ENCODE data around the gene COL15A1. TPM values are rescaled to one million over a fixed set of nuclear protein-coding genes. Genes with fewer than 3 reads are reported as not detected.

The COL15A1 gene
- total and polyA plus RNA-seq, 2 of the 8 experiments (the other 6 are each of a cell fraction or from before 2014, with no cell fraction given) = 0.12 to 0.15 TPM

DNA sequence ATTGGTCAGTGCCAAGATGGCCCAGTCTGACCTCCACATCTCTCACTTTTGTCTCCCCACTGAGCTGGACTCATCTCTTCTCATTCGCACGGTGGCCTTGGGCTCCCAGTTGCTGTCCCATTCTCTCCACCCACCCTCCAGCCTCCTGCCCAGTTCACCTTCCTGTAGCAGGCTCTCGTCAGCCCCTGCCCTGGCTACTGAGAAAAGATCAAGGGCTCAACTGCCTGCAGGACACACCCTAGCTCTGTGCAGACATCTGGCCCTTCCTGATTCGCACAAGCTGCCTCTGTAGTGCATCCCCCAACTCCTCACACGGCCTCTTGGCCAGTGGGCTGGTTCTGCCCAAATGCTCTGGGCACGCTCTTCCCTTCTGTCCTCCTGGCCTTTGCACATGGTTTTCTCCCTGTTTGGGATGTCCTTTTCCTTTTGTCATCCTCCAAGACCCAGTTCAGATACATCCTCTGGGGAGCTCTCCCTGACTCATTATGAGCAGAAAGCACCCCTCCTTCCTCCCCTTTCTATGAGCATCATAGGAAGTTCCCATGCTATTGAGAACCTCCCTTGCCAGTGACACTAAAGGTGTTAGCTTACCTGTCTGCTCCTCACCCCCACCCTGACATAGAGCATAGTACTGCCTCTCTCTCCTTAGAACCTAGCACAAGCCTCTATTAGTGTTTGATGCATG, 82.7 kb downstream of the COL15A1 start (continued):
- no peak for TF ChIP-seq CTCF (IDR thresholded peaks at IDR 0.05; ENCODE audit: control extremely low read depth in 1 of 3, insufficient read depth in 1 of 3, low read depth in 1 of 3, low read length in 3 of 3)
- TF ChIP-seq CBX8 (IDR thresholded peaks at IDR 0.05; ENCODE audit: borderline replicate concordance, low read depth, low read length) = no peak
- TF ChIP-seq GABPA (IDR thresholded peaks at IDR 0.05; ENCODE audit: borderline replicate concordance, insufficient read depth, low read length) = no peak
- TF ChIP-seq SAP30 (IDR thresholded peaks at IDR 0.05; ENCODE audit: insufficient read depth, insufficient replicate concordance, low read length) = no peak

Data from H1 (cell line).